AG08396 (cell line): Measurements from ENCODE around the gene C19orf25.
"Not testable (repeated sequence)": the region's sequence is repeated elsewhere in the genome, so short reads cannot be mapped to it uniquely, and the experiment has no call there.

ENCODE experiments used
- DNase-seq: peaks from one replicate; pipeline ENCODE4 v3.0.0; 2012; ENCODE audit warnings: low spot score, mixed read lengths

C19orf25 gene

GRCh38 chr19:1449467-1450442 is 29.3 kb downstream of the C19orf25 start, which contains the start of gene APC2:
TSS of gene APC2 (plus strand) at chr19:1450121. CDS start at chr19:1453002, 2,881 bp downstream.
- DNase-seq = peak; percentile 95

- DNase-seq = no peak
These were observed 31.1 kb downstream of the C19orf25 start for GRCh38 chr19:1447944-1448343.

GRCh38 chr19:1447504-1447903 is 31.5 kb downstream of the C19orf25 start:
- no peak for DNase-seq

GRCh38 chr19:1446713-1447481 is 32.1 kb downstream of the C19orf25 start:
- DNase-seq = no peak

GRCh38 chr19:1445932-1446712 is 32.9 kb downstream of the C19orf25 start:
- DNase-seq = peak; percentile 88

GRCh38 chr19:1445185-1445931 is 33.7 kb downstream of the C19orf25 start:
- DNase-seq = peak; percentile 96

GRCh38 chr19:1441677-1442438 is 37.2 kb downstream of the C19orf25 start:
- DNase-seq = no peak

- DNase-seq = no peak
These were observed 38.0 kb downstream of the C19orf25 start for GRCh38 chr19:1441022-1441426.

GRCh38 chr19:1440418-1440801 is 38.6 kb downstream of the C19orf25 start:
- DNase-seq = no peak

GRCh38 chr19:1439525-1440417 is 39.2 kb downstream of the C19orf25 start:
- not testable (repeated sequence) for DNase-seq

GRCh38 chr19:1438933-1439354 is 40.1 kb downstream of the C19orf25 start:
- DNase-seq = no peak

- DNase-seq = peak; percentile 98
These were observed 40.7 kb downstream of the C19orf25 start, which contains the start of gene RPS15 for GRCh38 chr19:1438035-1438932. TSS of gene RPS15 (plus strand) at chr19:1438396. CDS start at chr19:1438426, 30 bp downstream.

GRCh38 chr19:1437609-1438008 is 41.4 kb downstream of the C19orf25 start:
- no peak for DNase-seq

GRCh38 chr19:1435378-1435989 is 43.5 kb downstream of the C19orf25 start:
- DNase-seq = no peak

- DNase-seq = no peak
These were observed 44.4 kb downstream of the C19orf25 start for GRCh38 chr19:1434577-1435060.

- DNase-seq = no peak
These were observed 45.0 kb downstream of the C19orf25 start for GRCh38 chr19:1434040-1434366.

GRCh38 chr19:1433119-1434039 is 45.6 kb downstream of the C19orf25 start:
- no peak for DNase-seq
